Activated T-helper 17 cell treated with anti-CD3 and anti-CD28 coated beads, Interleukin-2, amount 50 U/mL, for 72 hours (primary cell): ENCODE results near the gene PTH2R. TPM values are rescaled to one million over a fixed set of nuclear protein-coding genes. Genes with fewer than 3 reads are reported as not detected.
A peak's percentile ranks its signal among the peaks of the same experiment; 100 is the strongest.
"Not testable (repeated sequence)": the region's sequence is repeated elsewhere in the genome, so short reads cannot be mapped to it uniquely, and the experiment has no call there.

Experiments
- ATAC-seq: fragments of 150-1000 bp; cut with Tn5 transposase; replicated peaks from 2 replicates; pipeline ENCODE4 v1.10.0; 2021; ENCODE audit warnings: mild to moderate bottlenecking, moderate library complexity
- H3K27ac Mint-ChIP-seq: one replicate; pipeline ENCODE4 v1.8.0; 2022; ENCODE audit warnings: mixed read lengths
- H3K27me3 Mint-ChIP-seq: one replicate; pipeline ENCODE4 v1.8.0; 2022; ENCODE audit warnings: mixed read lengths
- H3K36me3 Mint-ChIP-seq: one replicate; pipeline ENCODE4 v1.8.0; 2022; ENCODE audit warnings: low read depth, mild to moderate bottlenecking, mixed read lengths
- H3K4me1 Mint-ChIP-seq: one replicate; pipeline ENCODE4 v1.8.0; 2022; ENCODE audit warnings: mixed read lengths
- H3K4me3 Mint-ChIP-seq: one replicate; pipeline ENCODE4 v1.8.0; 2022; ENCODE audit warnings: mild to moderate bottlenecking, mixed read lengths
- H3K9me3 Mint-ChIP-seq: one replicate; pipeline ENCODE4 v1.8.0; 2022; ENCODE audit warnings: mixed read lengths
- total RNA-seq, 2 donors: library from RNA; stranded (reverse); gene quantifications; one replicate each; pipeline ENCODE4 v1.2.3, GENCODE V29; 2022

Gene PTH2R
- total RNA-seq, 2 donors from 2014 or later: 0.29 TPM; not detected in 1

DNA sequence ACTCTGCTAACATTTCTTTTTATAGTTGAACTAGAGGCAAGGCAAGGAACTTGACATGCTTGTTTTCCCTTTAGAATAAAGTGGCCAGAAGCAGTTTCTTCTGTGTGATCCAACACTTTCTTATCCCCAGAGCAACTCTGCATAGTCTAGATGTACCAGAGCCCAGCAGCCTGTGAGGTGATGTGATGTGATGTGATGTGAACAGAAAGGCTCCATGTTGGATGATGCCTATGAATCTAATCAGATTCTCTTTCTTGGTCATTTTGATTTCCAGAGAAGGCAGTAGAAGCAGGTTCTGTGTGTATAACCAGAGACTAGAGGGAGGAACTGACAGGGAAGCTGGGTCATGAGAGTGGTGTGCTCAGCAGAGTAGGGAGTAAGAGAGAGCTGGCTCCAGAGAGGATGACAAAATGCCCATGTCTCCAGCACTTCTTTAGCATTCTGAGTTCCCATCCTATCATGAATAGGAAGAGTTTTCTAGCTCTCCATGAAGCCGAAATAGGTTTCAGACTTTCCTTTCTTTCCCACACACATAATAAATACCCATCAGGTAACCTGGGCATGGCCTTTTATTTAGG, 31.0 kb upstream of the PTH2R start:
- no peaks in the 10 kb centered on the region for H3K4me1 Mint-ChIP-seq

GRCh38 chr2:208377344-208377860, 29.2 kb upstream of the PTH2R start:
- not testable (repeated sequence) for H3K4me3 Mint-ChIP-seq, H3K27ac Mint-ChIP-seq, H3K9me3 Mint-ChIP-seq, H3K4me1 Mint-ChIP-seq, ATAC-seq, H3K36me3 Mint-ChIP-seq
- H3K27me3 Mint-ChIP-seq: peaks cover 13% of the 10 kb centered on the region

More for the DNA sequence above, 31.0 kb upstream of the PTH2R start:
- Mint-ChIP-seq H3K27me3 (peaks cover 7% of the 10 kb centered on the region), H3K4me3 (no peak overlapping the region), H3K36me3 (no peaks in the 10 kb centered on the region), H3K27ac (no peak overlapping the region), H3K9me3 (no peaks in the 10 kb centered on the region)
- no peak for ATAC-seq

DNA sequence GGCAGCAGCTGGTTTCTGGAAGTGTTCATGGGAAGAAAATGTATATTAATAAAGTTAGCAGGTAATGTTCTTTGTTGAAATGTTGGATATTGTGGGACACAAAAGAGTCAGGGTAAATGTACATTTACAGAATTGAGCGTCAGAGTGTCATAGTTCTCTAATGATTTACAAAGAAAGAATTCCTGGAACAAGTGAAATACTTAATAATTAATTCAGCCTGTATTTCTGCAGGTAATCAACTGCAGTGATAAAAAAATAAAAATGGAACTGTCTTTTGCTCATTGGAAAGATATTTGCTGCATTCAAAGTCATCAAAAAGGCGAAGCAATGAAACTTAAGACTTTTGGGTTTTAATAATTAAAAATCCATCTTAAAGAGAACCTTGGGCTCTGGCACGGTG, 27.4 kb upstream of the PTH2R start:
- Mint-ChIP-seq H3K27ac (no peak overlapping the region), H3K36me3 (no peaks in the 10 kb centered on the region), H3K4me3 (no peak overlapping the region)

GRCh38 chr2:208384637-208385036, 22.0 kb upstream of the PTH2R start:
- H3K4me3 Mint-ChIP-seq: no peak overlapping the region
- H3K27ac Mint-ChIP-seq: no peak overlapping the region
- no peak for ATAC-seq
- peaks cover 38% of the 10 kb centered on the region for H3K27me3 Mint-ChIP-seq
- H3K4me1 Mint-ChIP-seq: no peaks in the 10 kb centered on the region
- H3K9me3 Mint-ChIP-seq: no peaks in the 10 kb centered on the region
- H3K36me3 Mint-ChIP-seq: no peaks in the 10 kb centered on the region

More for the DNA sequence above, 27.4 kb upstream of the PTH2R start:
- Mint-ChIP-seq H3K4me1 (no peaks in the 10 kb centered on the region), H3K9me3 (no peaks in the 10 kb centered on the region), H3K27me3 (peaks cover 28% of the 10 kb centered on the region)
- ATAC-seq: no peak

GRCh38 chr2:208386541-208386940, 20.1 kb upstream of the PTH2R start:
- peaks cover 38% of the 10 kb centered on the region for H3K27me3 Mint-ChIP-seq
- no peak overlapping the region for H3K27ac Mint-ChIP-seq
- H3K4me1 Mint-ChIP-seq: no peaks in the 10 kb centered on the region
- H3K9me3 Mint-ChIP-seq: no peaks in the 10 kb centered on the region
- ATAC-seq: no peak
- no peaks in the 10 kb centered on the region for H3K36me3 Mint-ChIP-seq
- no peak overlapping the region for H3K4me3 Mint-ChIP-seq

- Mint-ChIP-seq H3K4me3 (no peak overlapping the region), H3K27ac (no peak overlapping the region), H3K4me1 (no peaks in the 10 kb centered on the region), H3K36me3 (no peaks in the 10 kb centered on the region), H3K9me3 (peaks cover 5% of the 10 kb centered on the region), H3K27me3 (peaks cover 17% of the 10 kb centered on the region)
- no peak for ATAC-seq
These were observed 16.7 kb upstream of the PTH2R start for GRCh38 chr2:208389940-208390339.

DNA sequence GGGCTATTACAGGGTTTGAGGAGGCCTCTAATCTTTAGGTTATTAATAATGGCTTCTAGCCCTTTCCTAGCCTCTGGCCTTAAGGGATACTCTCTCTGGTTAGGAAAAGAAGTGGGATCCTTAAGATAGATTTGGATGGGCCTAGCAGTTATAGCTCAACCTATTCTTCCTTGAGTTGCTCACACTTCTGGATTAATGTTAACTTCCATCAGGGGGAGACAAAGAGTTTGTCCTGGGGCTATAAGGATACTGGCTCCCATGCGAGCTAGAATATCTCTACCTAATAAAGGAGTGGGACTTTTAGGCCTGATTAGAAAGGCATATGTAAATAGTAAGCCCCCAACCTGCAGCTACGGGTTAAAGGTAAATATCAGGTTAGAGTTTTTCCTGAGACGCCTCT, 14.3 kb upstream of the PTH2R start:
- H3K4me3 Mint-ChIP-seq: no peak overlapping the region
- H3K27ac Mint-ChIP-seq: no peak overlapping the region
- peaks cover 7% of the 10 kb centered on the region for H3K27me3 Mint-ChIP-seq
- H3K4me1 Mint-ChIP-seq: no peaks in the 10 kb centered on the region
- ATAC-seq: no peak
- no peaks in the 10 kb centered on the region for H3K36me3 Mint-ChIP-seq
- H3K9me3 Mint-ChIP-seq: peaks cover 9% of the 10 kb centered on the region

GRCh38 chr2:208396796-208397195, 9.8 kb upstream of the PTH2R start:
- H3K9me3 Mint-ChIP-seq, H3K36me3 Mint-ChIP-seq, ATAC-seq, H3K27ac Mint-ChIP-seq, H3K4me1 Mint-ChIP-seq, H3K4me3 Mint-ChIP-seq: not testable (repeated sequence)
- H3K27me3 Mint-ChIP-seq: peaks cover 20% of the 10 kb centered on the region

- peaks cover 4% of the 10 kb centered on the region for H3K9me3 Mint-ChIP-seq
- H3K27me3 Mint-ChIP-seq: peaks cover 34% of the 10 kb centered on the region
These were observed 7.4 kb upstream of the PTH2R start for GRCh38 chr2:208399201-208399600.

DNA sequence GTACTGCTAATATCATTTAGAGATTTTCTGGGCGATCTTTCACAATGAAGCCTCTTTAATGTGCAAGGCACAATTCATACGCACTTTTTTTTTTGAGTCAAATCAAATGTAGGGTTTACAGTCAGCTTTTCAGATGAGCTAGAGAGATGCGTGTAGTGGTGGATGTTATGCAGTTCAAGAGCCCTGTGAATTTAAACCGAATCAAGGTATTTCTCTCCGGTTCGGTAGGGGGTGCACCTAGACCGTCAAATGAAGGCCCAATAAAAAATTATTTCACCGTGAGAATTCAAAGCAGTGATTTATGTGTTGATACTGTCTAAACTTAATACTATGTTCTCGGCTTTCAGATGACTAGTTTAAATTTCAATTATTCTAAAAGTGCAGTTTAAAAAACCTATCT, 1.1 kb downstream of the PTH2R start:
- no peak for ATAC-seq
- no peak overlapping the region for H3K4me3 Mint-ChIP-seq
- no peaks in the 10 kb centered on the region for H3K4me1 Mint-ChIP-seq
- H3K36me3 Mint-ChIP-seq: no peaks in the 10 kb centered on the region
- H3K27me3 Mint-ChIP-seq: peaks cover 59% of the 10 kb centered on the region
- no peak overlapping the region for H3K27ac Mint-ChIP-seq
- H3K9me3 Mint-ChIP-seq: no peaks in the 10 kb centered on the region

More at GRCh38 chr2:208399201-208399600, 7.4 kb upstream of the PTH2R start:
- no peaks in the 10 kb centered on the region for H3K4me1 Mint-ChIP-seq
- H3K36me3 Mint-ChIP-seq: no peaks in the 10 kb centered on the region
- ATAC-seq: no peak
- no peak overlapping the region for H3K4me3 Mint-ChIP-seq
- H3K27ac Mint-ChIP-seq: no peak overlapping the region

DNA sequence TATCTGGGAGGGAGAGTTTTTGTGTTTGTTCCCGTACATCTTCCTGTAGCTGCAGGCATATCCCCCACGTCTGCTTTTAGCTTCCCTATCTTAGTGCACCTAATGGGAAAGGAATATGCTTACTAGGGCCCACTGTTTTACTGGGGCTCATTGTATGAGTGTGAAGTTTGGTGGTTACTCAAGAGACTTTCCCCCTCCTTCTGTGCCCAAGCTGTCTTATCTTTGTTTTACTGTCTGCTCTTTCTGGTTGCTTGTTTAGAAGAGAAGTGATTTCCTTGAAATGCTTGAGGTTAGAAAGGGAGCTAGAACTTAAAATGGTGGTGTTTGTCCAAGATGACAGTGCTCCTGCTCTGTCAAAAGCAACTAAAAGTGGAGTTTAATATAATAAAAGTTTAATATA, 7.3 kb downstream of the PTH2R start:
- ATAC-seq: no peak
- Mint-ChIP-seq H3K36me3 (no peaks in the 10 kb centered on the region), H3K27ac (no peak overlapping the region), H3K9me3 (no peaks in the 10 kb centered on the region), H3K4me3 (no peak overlapping the region), H3K4me1 (no peaks in the 10 kb centered on the region), H3K27me3 (peaks cover 27% of the 10 kb centered on the region)

GRCh38 chr2:208415255-208415654, 8.7 kb downstream of the PTH2R start:
- Mint-ChIP-seq H3K4me1 (no peaks in the 10 kb centered on the region), H3K4me3 (no peak overlapping the region), H3K27me3 (peaks cover 19% of the 10 kb centered on the region), H3K9me3 (no peaks in the 10 kb centered on the region), H3K27ac (peak overlapping the region; percentile 67), H3K36me3 (no peaks in the 10 kb centered on the region)
- ATAC-seq: peak; percentile 73

GRCh38 chr2:208415897-208416296, 9.3 kb downstream of the PTH2R start:
- Mint-ChIP-seq H3K4me1 (no peaks in the 10 kb centered on the region), H3K27ac (peak overlapping the region; percentile 67)
- ATAC-seq: peak; percentile 81

GRCh38 chr2:208426412-208427045, 19.9 kb downstream of the PTH2R start:
- no peak for ATAC-seq
- no peaks in the 10 kb centered on the region for H3K36me3 Mint-ChIP-seq
- no peaks in the 10 kb centered on the region for H3K9me3 Mint-ChIP-seq
- peaks cover 14% of the 10 kb centered on the region for H3K27me3 Mint-ChIP-seq
- H3K4me3 Mint-ChIP-seq: no peak overlapping the region
- H3K4me1 Mint-ChIP-seq: no peaks in the 10 kb centered on the region
- no peak overlapping the region for H3K27ac Mint-ChIP-seq

More at GRCh38 chr2:208415897-208416296, 9.3 kb downstream of the PTH2R start:
- no peak overlapping the region for H3K4me3 Mint-ChIP-seq
- no peaks in the 10 kb centered on the region for H3K9me3 Mint-ChIP-seq
- peaks cover 13% of the 10 kb centered on the region for H3K27me3 Mint-ChIP-seq
- H3K36me3 Mint-ChIP-seq: no peaks in the 10 kb centered on the region

- Mint-ChIP-seq H3K27me3 (peaks cover 26% of the 10 kb centered on the region), H3K9me3 (peaks cover 3% of the 10 kb centered on the region), H3K4me3 (no peak overlapping the region), H3K4me1 (no peaks in the 10 kb centered on the region), H3K36me3 (no peaks in the 10 kb centered on the region), H3K27ac (no peak overlapping the region)
- ATAC-seq: no peak
These were observed 31.2 kb downstream of the PTH2R start for GRCh38 chr2:208437755-208438154.
